ENCODE results near the gene CYP46A1. TPM values are rescaled to one million over a fixed set of nuclear protein-coding genes. Genes with fewer than 3 reads are reported as not detected.

CYP46A1 gene
- total and polyA plus RNA-seq, 2 donors from 2014 or later: 0.82 to 2.5 TPM

GRCh38 chr14:99681101-99681831 is 2.8 kb upstream of the CYP46A1 start:
- intact Hi-C loops (cut with DNase I): no loop called here
- Histone ChIP-seq H3K27ac (ENCODE audit: low read depth in 2 of 2, low read length in 2 of 2) (no peak overlapping the region), H3K36me3 (ENCODE audit: control insufficient read depth in 2 of 3, insufficient read depth in 3 of 3, low read length in 3 of 3) (no peaks in the 10 kb centered on the region), H3K4me1 (ENCODE audit: control insufficient read depth in 2 of 3, insufficient read depth in 2 of 3, low read depth in 1 of 3, low read length in 3 of 3) (peaks cover 0 to 10% (median 3%) of the 10 kb centered on the region in 3 donors), H3K4me3 (ENCODE audit: low read length in 3 of 3) (no peak overlapping the region), H3K9ac (ENCODE audit: low read length in 3 of 3) (no peak overlapping the region), H3K9me3 (ENCODE audit: control insufficient read depth in 2 of 3, insufficient read depth in 1 of 3, low read length in 3 of 3) (peaks cover 0 to 6% (median 0%) of the 10 kb centered on the region in 3 donors), H3K27me3 (ENCODE audit: control insufficient read depth, insufficient read depth, low read length) (peaks cover 1% of the 10 kb centered on the region)
- FAIRE-seq (no peak), DNase-seq (peak in 1 of 5 donors; percentile 31)
- no peak for TF ChIP-seq CTCF (IDR thresholded peaks at IDR 0.05; ENCODE audit: borderline replicate concordance, extremely low read depth, insufficient read depth)

DNA sequence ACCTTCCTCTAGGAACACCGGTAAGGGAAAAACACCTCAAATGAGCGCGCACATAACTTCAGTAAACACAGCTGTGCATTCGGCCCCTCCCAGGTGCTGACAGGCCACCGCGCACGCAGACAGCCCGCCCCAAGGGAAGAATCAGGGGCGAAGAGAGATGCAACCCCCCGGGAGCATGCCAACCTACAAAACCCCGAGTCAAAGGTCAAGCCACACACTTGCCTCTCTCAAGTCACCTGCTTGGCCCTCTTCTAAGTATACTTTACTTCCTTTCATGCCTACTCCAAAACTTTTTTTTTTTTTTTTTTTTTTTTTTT is 2.3 kb upstream of the CYP46A1 start:
- Histone ChIP-seq H3K27ac (ENCODE audit: low read depth in 2 of 2, low read length in 2 of 2) (no peak overlapping the region), H3K4me1 (ENCODE audit: control insufficient read depth in 2 of 3, insufficient read depth in 2 of 3, low read depth in 1 of 3, low read length in 3 of 3) (peaks cover 0 to 10% (median 3%) of the 10 kb centered on the region in 3 donors), H3K9ac (ENCODE audit: low read length in 3 of 3) (no peak overlapping the region), H3K9me3 (ENCODE audit: control insufficient read depth in 2 of 3, insufficient read depth in 1 of 3, low read length in 3 of 3) (peaks cover 0 to 6% (median 0%) of the 10 kb centered on the region in 3 donors), H3K4me3 (ENCODE audit: low read length in 3 of 3) (no peak overlapping the region), H3K36me3 (ENCODE audit: control insufficient read depth in 2 of 3, insufficient read depth in 3 of 3, low read length in 3 of 3) (no peaks in the 10 kb centered on the region), H3K27me3 (ENCODE audit: control insufficient read depth, insufficient read depth, low read length) (no peaks in the 10 kb centered on the region)
- DNase-seq: peak in 1 of 5 donors; percentile 62
- no peak for TF ChIP-seq CTCF (IDR thresholded peaks at IDR 0.05; ENCODE audit: borderline replicate concordance, extremely low read depth, insufficient read depth)
- intact Hi-C loops (cut with DNase I): no loop called here
- no peak for FAIRE-seq

DNA sequence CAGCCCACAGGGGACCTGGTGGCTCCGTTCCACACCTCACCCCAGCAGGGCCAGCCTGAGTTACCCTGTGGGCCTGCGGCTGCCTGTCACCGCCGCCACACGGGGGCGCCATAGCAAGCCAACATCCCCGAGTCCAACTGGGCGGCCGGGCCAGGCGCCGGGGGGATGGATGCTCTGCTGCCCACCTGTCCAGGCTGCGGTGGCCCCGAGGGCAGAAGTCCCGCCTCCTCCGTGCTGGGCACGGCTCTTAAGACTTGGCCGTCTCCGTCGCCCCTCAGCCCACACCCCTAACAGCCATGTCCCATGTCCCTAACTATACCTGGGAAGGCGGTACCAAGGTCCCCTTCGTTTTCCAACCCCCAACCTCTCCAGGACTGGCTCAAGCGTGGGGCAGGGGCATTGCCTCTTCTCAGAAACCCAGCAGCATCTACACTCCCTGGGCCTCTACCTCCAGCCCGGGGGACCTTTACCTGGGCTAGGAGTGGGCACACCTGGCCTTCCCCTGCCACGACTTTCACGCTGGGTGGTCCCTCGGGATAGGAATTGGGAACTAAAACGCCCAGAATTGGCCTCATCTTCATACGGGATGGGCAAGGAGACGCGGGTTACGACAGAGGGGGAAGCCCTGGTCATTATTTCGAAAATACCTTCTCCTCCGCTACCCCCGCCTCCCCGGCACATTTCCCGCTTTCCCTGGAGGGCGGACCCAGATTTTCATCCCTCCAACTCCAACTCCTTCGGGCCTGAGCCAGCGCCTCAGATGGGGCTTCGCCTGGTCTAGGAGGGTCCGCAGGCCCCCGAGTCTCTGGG is 1.1 kb upstream of the CYP46A1 start:
- DNase-seq (peak; percentile 87 to 92 (median 92)), FAIRE-seq (no peak)
- Histone ChIP-seq H3K27me3 (ENCODE audit: control insufficient read depth, insufficient read depth, low read length) (no peaks in the 10 kb centered on the region), H3K4me3 (ENCODE audit: low read length in 3 of 3) (peak overlapping the region; percentile 57 to 73 (median 71)), H3K27ac (ENCODE audit: low read depth in 2 of 2, low read length in 2 of 2) (peak overlapping the region; percentile 43 to 57), H3K36me3 (ENCODE audit: control insufficient read depth in 2 of 3, insufficient read depth in 3 of 3, low read length in 3 of 3) (no peaks in the 10 kb centered on the region), H3K9me3 (ENCODE audit: control insufficient read depth in 2 of 3, insufficient read depth in 1 of 3, low read length in 3 of 3) (peaks cover 0 to 4% (median 0%) of the 10 kb centered on the region in 3 donors), H3K9ac (ENCODE audit: low read length in 3 of 3) (peak overlapping the region; percentile 33 to 85 (median 77)), H3K4me1 (ENCODE audit: control insufficient read depth in 2 of 3, insufficient read depth in 2 of 3, low read depth in 1 of 3, low read length in 3 of 3) (peaks cover 0 to 10% (median 3%) of the 10 kb centered on the region in 3 donors)
- intact Hi-C loops (cut with DNase I): no loop called here
- peak; percentile 90 for TF ChIP-seq CTCF (IDR thresholded peaks at IDR 0.05; ENCODE audit: borderline replicate concordance, extremely low read depth, insufficient read depth)
